Naive thymus-derived CD4-positive, alpha-beta T cell (primary cell): Measurements from ENCODE around the gene KCNC4. TPM values are rescaled to one million over a fixed set of nuclear protein-coding genes. Genes with fewer than 3 reads are reported as not detected.

Source experiments
- ATAC-seq: fragments of 150-1000 bp; cut with Tn5 transposase; 2 replicates; pipeline ENCODE4 v1.10.0; 2021; ENCODE audit warnings: mild to moderate bottlenecking, moderate library complexity
- CTCF ChIA-PET: fragments of 350-600 bp; sonication (Branson Sonifier 250); formaldehyde crosslinking; loops from one replicate; lab custom pipeline; 2021; ENCODE audit warnings: antibody characterized with exemption; lab: Charles Lee
- POLR2A ChIA-PET: fragments of 350-600 bp; sonication (Branson Sonifier 250); formaldehyde crosslinking; loops from one replicate; lab custom pipeline; 2021; ENCODE audit warnings: antibody characterized with exemption, inconsistent platforms; lab: Charles Lee
- DNase-seq, 9 donors: peaks; one replicate each; pipeline versions ENCODE4 v3.0.0 to v3.0.0-alpha.2; 2020 to 2022; ENCODE audit warnings: mixed read lengths in 1 of 9
- H3K27ac ChIP-seq: one replicate; pipeline ENCODE4 v1.7.0; 2013; ENCODE audit warnings: mild to moderate bottlenecking, low read depth, low read length, moderate library complexity
- H3K27me3 ChIP-seq, 2 donors: one replicate each; pipeline ENCODE4 v1.7.0; 2013; ENCODE audit warnings: low read length in 2 of 2, mild to moderate bottlenecking in 2 of 2, moderate library complexity in 2 of 2; ENCODE audit not compliant: control insufficient read depth in 2 of 2, insufficient read depth in 2 of 2
- H3K36me3 ChIP-seq, 3 experiments: 1 replicate in 2 of 3; 2 replicates in 1 of 3; pipeline ENCODE4 v1.7.0; 2013; ENCODE audit warnings: low read length in 3 of 3, mild to moderate bottlenecking in 3 of 3, moderate library complexity in 1 of 3; ENCODE audit not compliant: insufficient read depth in 3 of 3, control insufficient read depth in 2 of 3
- H3K4me1 ChIP-seq, 2 donors: one replicate each; pipeline ENCODE4 v1.7.0; 2013; ENCODE audit warnings: low read length in 2 of 2, mild to moderate bottlenecking in 2 of 2, moderate library complexity in 1 of 2; ENCODE audit not compliant: control insufficient read depth in 2 of 2, insufficient read depth in 2 of 2
- H3K4me3 ChIP-seq: 2 replicates; pipeline ENCODE4 v1.7.0; 2013; ENCODE audit warnings: mild to moderate bottlenecking, low read length
- H3K9me3 ChIP-seq, 3 experiments: 1 replicate in 2 of 3; 2 replicates in 1 of 3; pipeline ENCODE4 v1.7.0; 2013; ENCODE audit warnings: low read length in 3 of 3; ENCODE audit not compliant: control insufficient read depth in 2 of 3
- H3K27ac Mint-ChIP-seq, 9 donors: one replicate each; pipeline ENCODE4 v1.8.0; 2020 to 2022; ENCODE audit warnings: mixed read lengths in 9 of 9, mild to moderate bottlenecking in 8 of 9, moderate library complexity in 5 of 9, inconsistent platforms in 2 of 9
- H3K27me3 Mint-ChIP-seq, 5 donors: one replicate each; pipeline ENCODE4 v1.8.0; 2021 to 2022; ENCODE audit warnings: mixed read lengths in 5 of 5, mild to moderate bottlenecking in 1 of 5
- H3K36me3 Mint-ChIP-seq, 5 donors: one replicate each; pipeline ENCODE4 v1.8.0; 2020 to 2022; ENCODE audit warnings: mixed read lengths in 5 of 5, mild to moderate bottlenecking in 3 of 5, inconsistent platforms in 1 of 5
- H3K4me1 Mint-ChIP-seq, 7 donors: one replicate each; pipeline ENCODE4 v1.8.0; 2020 to 2022; ENCODE audit warnings: mixed read lengths in 7 of 7, mild to moderate bottlenecking in 3 of 7, inconsistent platforms in 1 of 7
- H3K4me3 Mint-ChIP-seq, 10 donors: one replicate each; pipeline ENCODE4 v1.8.0; 2020 to 2022; ENCODE audit warnings: mild to moderate bottlenecking in 10 of 10, mixed read lengths in 10 of 10, moderate library complexity in 6 of 10, inconsistent platforms in 2 of 10
- H3K9me3 Mint-ChIP-seq, 11 donors: one replicate each; pipeline ENCODE4 v1.8.0; 2020 to 2022; ENCODE audit warnings: mixed read lengths in 11 of 11, mild to moderate bottlenecking in 4 of 11, inconsistent platforms in 1 of 11, moderate library complexity in 1 of 11
- intact Hi-C, 2 donors: fragments of 100-400 bp; cut with micrococcal nuclease; formaldehyde crosslinking; loops; one replicate each; pipeline ENCODE4 v1.15.1; 2023
- polyA plus RNA-seq, 2 donors: library from polyadenylated mRNA; unstranded; fragments of 300-500 nt; fragmentation: Illumina TruSeq; gene quantifications; one replicate each; pipeline ENCODE4 v1.2.3, GENCODE V29; 2021
- total RNA-seq, 6 experiments: library from RNA in 5 of 6; stranded (reverse) in 5 of 6; gene quantifications; 1 replicate in 5 of 6; 2 replicates in 1 of 6; pipeline ENCODE4 v1.2.3 and lab custom pipeline; 2021 to 2026

Gene KCNC4
- total and polyA plus RNA-seq, 7 experiments from 2014 or later, result 1.6 to 18.2 (median 10.1) TPM

DNA sequence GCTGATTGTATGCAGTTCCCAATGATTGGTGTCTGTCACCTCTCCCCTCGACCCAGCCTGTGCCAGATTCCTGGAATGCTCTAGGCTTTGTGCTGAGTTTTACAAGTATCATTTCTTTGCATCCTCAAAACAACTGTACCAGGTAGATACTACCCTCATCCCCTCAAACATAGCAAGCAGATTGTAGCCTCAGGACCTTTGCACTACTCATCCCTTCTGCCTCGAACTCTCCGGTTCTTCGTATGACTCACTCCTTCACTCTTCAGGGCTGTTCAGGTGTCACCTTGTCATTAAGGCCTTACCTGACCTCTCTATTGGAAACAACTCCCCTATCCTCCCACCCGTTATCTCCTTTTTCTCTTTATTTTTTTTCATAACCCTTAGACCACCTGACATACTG, 8.0 kb downstream of the KCNC4 start:
- peaks cover 5 to 30% (median 17%) of the 10 kb centered on the region in 7 donors for H3K4me1 Mint-ChIP-seq
- no peak overlapping the region for H3K4me3 Mint-ChIP-seq

DNA sequence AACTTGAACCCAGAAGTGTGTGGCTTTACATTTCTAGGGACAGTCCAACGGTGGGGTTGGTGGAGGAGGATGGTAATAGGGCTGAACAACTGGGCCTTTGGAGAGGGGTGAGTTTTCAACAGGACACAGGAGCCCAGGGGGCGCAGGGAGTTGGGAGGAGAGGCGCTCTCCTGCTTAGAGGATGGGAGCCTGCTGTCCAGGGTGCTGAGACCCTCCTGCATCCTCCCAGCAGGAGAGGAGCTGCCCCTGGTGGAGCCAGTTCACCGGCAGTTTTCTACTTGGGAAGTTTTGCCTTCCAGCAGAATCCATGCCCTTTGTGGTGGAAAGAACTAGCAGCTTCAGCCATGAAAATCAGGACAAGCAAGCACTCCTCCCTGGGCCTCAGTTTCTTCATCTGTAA, 8.6 kb downstream of the KCNC4 start:
- Histone ChIP-seq H3K27ac (no peak overlapping the region), H3K36me3 (peaks cover 0 to 10% (median 0%) of the 10 kb centered on the region in 3 experiments), H3K4me3 (no peak overlapping the region), H3K4me1 (no peaks in the 10 kb centered on the region), H3K27me3 (no peaks in the 10 kb centered on the region), H3K9me3 (no peaks in the 10 kb centered on the region)
- no peak overlapping the region for H3K27ac Mint-ChIP-seq
- peaks cover 0 to 11% (median 0%) of the 10 kb centered on the region in 5 donors for H3K36me3 Mint-ChIP-seq
- H3K4me3 Mint-ChIP-seq, result no peak overlapping the region
- H3K27me3 Mint-ChIP-seq, result no peaks in the 10 kb centered on the region
- peaks cover 4 to 24% (median 11%) of the 10 kb centered on the region in 7 donors for H3K4me1 Mint-ChIP-seq
- ChIA-PET POLR2A (no interaction called here), CTCF (interaction anchor here (1.9 kb wide), 1 partner anchor 11 kb away, joined by 10 read pairs; no protein-coding TSS in a partner anchor)
- no peak for DNase-seq
- no peaks in the 10 kb centered on the region for H3K9me3 Mint-ChIP-seq
- intact Hi-C loops, result loop anchor here in 1 of 2 donors (10.0 kb wide), 1 partner anchor 1256 kb away; the partner anchor contains the start of gene C1orf162
- ATAC-seq, result no peak

More for the DNA sequence above, 8.0 kb downstream of the KCNC4 start:
- intact Hi-C loops, result loop anchor here in 1 of 2 donors (10.0 kb wide), 1 partner anchor 1257 kb away; the partner anchor contains the start of gene C1orf162
- ATAC-seq (no peak), DNase-seq (no peak)
- Mint-ChIP-seq H3K36me3 (peaks cover 0 to 5% (median 0%) of the 10 kb centered on the region in 5 donors), H3K9me3 (no peaks in the 10 kb centered on the region), H3K27me3 (peaks cover 0 to 2% (median 0%) of the 10 kb centered on the region in 5 donors), H3K27ac (peak overlapping the region in 1 of 9 donors; percentile 11)
- Histone ChIP-seq H3K4me3 (no peak overlapping the region), H3K36me3 (peaks cover 0 to 4% (median 0%) of the 10 kb centered on the region in 3 experiments), H3K4me1 (no peaks in the 10 kb centered on the region), H3K27ac (no peak overlapping the region), H3K9me3 (no peaks in the 10 kb centered on the region), H3K27me3 (no peaks in the 10 kb centered on the region)
- POLR2A ChIA-PET, result no interaction called here
- CTCF ChIA-PET, result no interaction called here

DNA sequence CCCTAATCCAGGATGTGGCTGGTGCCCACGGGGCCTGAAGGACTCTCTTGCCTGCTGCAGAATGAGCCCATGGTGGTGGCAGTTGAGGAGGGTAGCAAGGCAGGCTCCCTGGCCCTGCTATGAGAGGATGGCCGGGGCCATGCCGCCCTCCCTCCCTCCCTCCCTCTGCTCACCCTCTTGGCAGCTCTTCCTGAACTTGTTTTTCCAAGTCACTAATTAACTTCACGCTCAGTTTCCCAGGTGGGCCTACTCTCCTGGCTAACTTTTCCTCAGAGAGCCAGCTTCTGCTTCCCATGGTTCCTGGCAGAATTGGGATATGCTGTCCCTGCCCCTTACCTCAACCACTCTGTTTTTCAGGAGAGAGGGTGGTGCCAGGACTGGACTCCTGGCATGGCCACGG, 10.2 kb downstream of the KCNC4 start:
- no peak for DNase-seq
- Mint-ChIP-seq H3K36me3 (peaks cover 0 to 18% (median 0%) of the 10 kb centered on the region in 5 donors), H3K27ac (no peak overlapping the region), H3K4me3 (no peak overlapping the region), H3K9me3 (no peaks in the 10 kb centered on the region), H3K27me3 (no peaks in the 10 kb centered on the region), H3K4me1 (peaks cover 0 to 12% (median 4%) of the 10 kb centered on the region in 7 donors)
- Histone ChIP-seq H3K4me1 (no peaks in the 10 kb centered on the region), H3K27ac (no peak overlapping the region), H3K36me3 (peaks cover 0 to 12% (median 0%) of the 10 kb centered on the region in 3 experiments), H3K4me3 (no peak overlapping the region), H3K9me3 (no peaks in the 10 kb centered on the region), H3K27me3 (no peaks in the 10 kb centered on the region)
- ATAC-seq, result no peak
- intact Hi-C loops, result no loop called here
- CTCF ChIA-PET, result interaction anchor here (1.1 to 1.9 kb wide), 2 partner anchors 11 to 13 kb away, joined by 3 to 10 read pairs; no protein-coding TSS in a partner anchor
- POLR2A ChIA-PET, result no interaction called here

DNA sequence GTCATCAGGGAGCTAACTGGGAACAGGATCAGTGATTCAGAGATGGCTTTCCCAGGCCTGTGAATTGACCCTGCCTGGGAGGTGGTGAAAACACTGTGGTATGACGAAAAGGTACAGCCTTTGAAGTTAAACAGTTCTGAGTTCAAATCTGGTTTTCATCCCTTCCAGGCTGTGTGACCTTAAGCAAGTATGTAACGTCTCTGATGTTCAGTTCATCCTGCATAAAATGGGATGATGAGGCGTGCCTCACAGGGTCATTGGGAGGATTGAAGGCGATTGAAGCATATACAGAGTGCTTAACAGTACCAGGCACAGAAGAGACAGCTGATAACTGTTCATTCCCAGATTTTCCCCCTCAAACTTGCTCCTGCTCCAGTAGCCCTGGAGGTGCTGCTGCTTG, 11.0 kb downstream of the KCNC4 start:
- POLR2A ChIA-PET, result no interaction called here
- H3K36me3 ChIP-seq, result peaks cover 0 to 12% (median 0%) of the 10 kb centered on the region in 3 experiments
- Mint-ChIP-seq H3K9me3 (no peaks in the 10 kb centered on the region), H3K4me1 (peaks cover 0 to 12% (median 4%) of the 10 kb centered on the region in 7 donors), H3K36me3 (peaks cover 0 to 18% (median 0%) of the 10 kb centered on the region in 5 donors), H3K4me3 (no peak overlapping the region), H3K27me3 (no peaks in the 10 kb centered on the region), H3K27ac (no peak overlapping the region)
- H3K4me1 ChIP-seq, result no peaks in the 10 kb centered on the region
- H3K4me3 ChIP-seq, result no peak overlapping the region
- H3K27ac ChIP-seq, result no peak overlapping the region
- CTCF ChIA-PET, result no interaction called here
- H3K27me3 ChIP-seq, result no peaks in the 10 kb centered on the region
- no peak for ATAC-seq
- H3K9me3 ChIP-seq, result no peaks in the 10 kb centered on the region
- no peak for DNase-seq
- intact Hi-C loops, result no loop called here

DNA sequence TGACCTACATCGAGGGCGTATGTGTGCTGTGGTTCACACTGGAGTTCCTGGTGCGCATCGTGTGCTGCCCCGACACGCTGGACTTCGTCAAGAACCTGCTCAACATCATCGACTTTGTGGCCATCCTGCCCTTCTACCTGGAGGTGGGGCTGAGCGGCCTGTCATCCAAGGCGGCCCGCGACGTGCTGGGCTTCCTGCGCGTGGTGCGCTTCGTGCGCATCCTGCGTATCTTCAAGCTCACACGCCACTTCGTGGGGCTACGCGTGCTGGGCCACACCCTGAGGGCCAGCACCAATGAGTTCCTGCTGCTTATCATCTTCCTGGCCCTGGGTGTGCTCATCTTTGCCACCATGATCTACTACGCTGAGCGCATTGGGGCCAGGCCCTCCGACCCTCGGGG, 13.0 kb downstream of the KCNC4 start:
- Histone ChIP-seq H3K36me3 (peaks cover 0 to 12% (median 0%) of the 10 kb centered on the region in 3 experiments), H3K27me3 (no peaks in the 10 kb centered on the region), H3K4me3 (no peak overlapping the region), H3K27ac (no peak overlapping the region), H3K4me1 (no peaks in the 10 kb centered on the region), H3K9me3 (no peaks in the 10 kb centered on the region)
- Mint-ChIP-seq H3K9me3 (no peaks in the 10 kb centered on the region), H3K27ac (no peak overlapping the region), H3K36me3 (peaks cover 0 to 21% (median 0%) of the 10 kb centered on the region in 5 donors), H3K4me1 (peaks cover 0 to 5% (median 3%) of the 10 kb centered on the region in 7 donors), H3K27me3 (no peaks in the 10 kb centered on the region), H3K4me3 (no peak overlapping the region)
- ChIA-PET POLR2A (no interaction called here), CTCF (no interaction called here)
- intact Hi-C loops, result no loop called here
- DNase-seq (no peak), ATAC-seq (no peak)

DNA sequence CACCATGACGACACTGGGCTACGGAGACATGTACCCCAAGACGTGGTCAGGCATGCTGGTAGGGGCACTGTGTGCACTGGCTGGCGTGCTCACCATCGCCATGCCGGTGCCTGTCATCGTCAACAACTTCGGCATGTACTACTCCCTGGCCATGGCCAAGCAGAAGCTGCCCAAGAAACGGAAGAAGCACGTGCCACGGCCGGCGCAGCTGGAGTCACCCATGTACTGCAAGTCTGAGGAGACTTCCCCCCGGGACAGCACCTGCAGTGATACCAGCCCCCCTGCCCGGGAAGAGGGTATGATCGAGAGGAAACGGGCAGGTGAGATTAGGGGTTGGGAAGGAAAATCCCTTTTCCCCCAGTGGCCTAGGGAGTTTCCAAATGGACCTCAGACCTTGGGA, 13.5 kb downstream of the KCNC4 start:
- DNase-seq (no peak), ATAC-seq (no peak)
- intact Hi-C loops, result no loop called here
- Histone ChIP-seq H3K27ac (no peak overlapping the region), H3K9me3 (no peaks in the 10 kb centered on the region), H3K4me1 (no peaks in the 10 kb centered on the region), H3K4me3 (no peak overlapping the region), H3K27me3 (no peaks in the 10 kb centered on the region), H3K36me3 (peaks cover 0 to 12% (median 0%) of the 10 kb centered on the region in 3 experiments)
- H3K4me1 Mint-ChIP-seq, result peaks cover 0 to 5% (median 0%) of the 10 kb centered on the region in 7 donors
- no peaks in the 10 kb centered on the region for H3K9me3 Mint-ChIP-seq
- CTCF ChIA-PET, result interaction anchor here (0.7 kb wide), 1 partner anchor 33 kb away, joined by 3 read pairs; no protein-coding TSS in a partner anchor
- H3K27ac Mint-ChIP-seq, result no peak overlapping the region
- peaks cover 0 to 21% (median 0%) of the 10 kb centered on the region in 5 donors for H3K36me3 Mint-ChIP-seq
- POLR2A ChIA-PET, result no interaction called here
- H3K27me3 Mint-ChIP-seq, result no peaks in the 10 kb centered on the region
- no peak overlapping the region for H3K4me3 Mint-ChIP-seq
